ENCODE measurements around the gene MTRF1.
"Not testable (repeated sequence)": the region's sequence is repeated elsewhere in the genome, so short reads cannot be mapped to it uniquely, and the experiment has no call there.

MTRF1 gene

GRCh38 chr13:41178040-41178439, 85.3 kb downstream of the MTRF1 start:
- TF ChIP-seq CTCF (IDR thresholded peaks at IDR 0.05; ENCODE audit: borderline replicate concordance, insufficient read depth, low read depth, low read length) = no peak

GRCh38 chr13:41177616-41178015, 85.8 kb downstream of the MTRF1 start:
- TF ChIP-seq CTCF (IDR thresholded peaks at IDR 0.05; ENCODE audit: borderline replicate concordance, insufficient read depth, low read depth, low read length) = no peak
- no peak overlapping the region for H3K4me3 ChIP-seq (ENCODE audit: low read depth, low read length)

More at GRCh38 chr13:41178040-41178439, 85.3 kb downstream of the MTRF1 start:
- H3K4me3 ChIP-seq (ENCODE audit: low read depth, low read length) = no peak overlapping the region

- H3K4me3 ChIP-seq (ENCODE audit: low read depth, low read length) = not testable (repeated sequence)
Measured at GRCh38 chr13:41175576-41175975, 87.8 kb downstream of the MTRF1 start.

Data from GM12875 (cell line).